DND-41 (cell line): ENCODE results near the gene TOP3A.
"Not testable (repeated sequence)": the region's sequence is repeated elsewhere in the genome, so short reads cannot be mapped to it uniquely, and the experiment has no call there.

Source experiments
- ATAC-seq: fragments of 200-7000 bp; cut with Tn5 transposase; 3 replicates; pipeline ENCODE4 v1.9.1; 2021; ENCODE audit warnings: low read depth; ENCODE audit not compliant: insufficient read depth
- DNase-seq: peaks from one replicate; pipeline ENCODE4 v3.0.0-alpha.2; 2020
- H2AFZ ChIP-seq: 2 replicates; pipeline ENCODE4 v1.6.0; 2012; ENCODE audit warnings: low read depth, low read length
- H3K27ac ChIP-seq: 2 replicates; pipeline ENCODE4 v1.5.1; 2012; ENCODE audit warnings: low read length, inconsistent platforms
- H3K27me3 ChIP-seq: fragments of 200-600 bp; sonication (generic); 2 replicates; pipeline ENCODE4 v1.6.0; 2012; ENCODE audit warnings: low read length, mild to moderate bottlenecking, inconsistent platforms; ENCODE audit not compliant: insufficient read depth, poor library complexity
- H3K36me3 ChIP-seq: 2 replicates; pipeline ENCODE4 v1.5.1; 2012; ENCODE audit warnings: low read length, inconsistent platforms; ENCODE audit not compliant: insufficient read depth
- H3K4me1 ChIP-seq: 2 replicates; pipeline ENCODE4 v1.5.1; 2012; ENCODE audit warnings: mild to moderate bottlenecking, low read length; ENCODE audit not compliant: insufficient read depth
- H3K4me2 ChIP-seq: 2 replicates; pipeline ENCODE4 v1.6.0; 2012; ENCODE audit warnings: mild to moderate bottlenecking, moderate library complexity, low read length, inconsistent platforms; ENCODE audit not compliant: insufficient read depth
- H3K4me3 ChIP-seq, 2 experiments: fragments of 200-600 bp in 1 of 2; shearing (Covaris generic) in 1 of 2; 2 replicates each; pipeline ENCODE4 v1.5.1; 2012 to 2016; ENCODE audit warnings: inconsistent platforms in 2 of 2, low read length in 2 of 2, mild to moderate bottlenecking in 2 of 2, low read depth in 1 of 2, moderate library complexity in 1 of 2
- H3K79me2 ChIP-seq: 2 replicates; pipeline ENCODE4 v1.6.0; 2012; ENCODE audit warnings: low read length, inconsistent platforms; ENCODE audit not compliant: insufficient read depth
- H3K9ac ChIP-seq: 2 replicates; pipeline ENCODE4 v1.6.0; 2012; ENCODE audit warnings: low read depth, mild to moderate bottlenecking, inconsistent platforms, low read length, moderate library complexity
- H3K9me3 ChIP-seq: 2 replicates; pipeline ENCODE4 v1.5.1; 2012; ENCODE audit warnings: low read length, moderate library complexity, mild to moderate bottlenecking, inconsistent platforms; ENCODE audit not compliant: insufficient read depth, severe bottlenecking
- H4K20me1 ChIP-seq: 2 replicates; pipeline ENCODE4 v1.6.0; 2012; ENCODE audit warnings: low read length; ENCODE audit not compliant: insufficient read depth
- CTCF ChIP-seq: IDR thresholded peaks from 2 replicates; pipeline ENCODE4 v1.5.1; 2012; ENCODE audit warnings: borderline replicate concordance, low read length, moderate library complexity, mild to moderate bottlenecking; ENCODE audit not compliant: poor library complexity, severe bottlenecking; ENCODE audit errors: extremely low read depth
- EZH2 ChIP-seq: IDR thresholded peaks from 3 replicates; pipeline ENCODE4 v1.6.1; 2012; ENCODE audit warnings: borderline replicate concordance, low read depth, mild to moderate bottlenecking, moderate library complexity, low read length, inconsistent platforms; ENCODE audit not compliant: severe bottlenecking

TOP3A gene

GRCh38 chr17:18356624-18357023, 41.8 kb upstream of the TOP3A start:
- TF ChIP-seq EZH2: no peak
- no peak overlapping the region for H3K4me3 ChIP-seq
- no peak overlapping the region for H3K9ac ChIP-seq
- no peak overlapping the region for H2AFZ ChIP-seq
- H3K4me1 ChIP-seq: peaks cover 3% of the 10 kb centered on the region
- DNase-seq (no peak), ATAC-seq (no peak)
- peaks cover 59% of the 10 kb centered on the region for H3K36me3 ChIP-seq
- H3K27me3 ChIP-seq: no peaks in the 10 kb centered on the region
- H3K79me2 ChIP-seq: peaks cover 27% of the 10 kb centered on the region
- H3K27ac ChIP-seq: no peak overlapping the region
- H3K4me2 ChIP-seq: no peak overlapping the region
- H3K9me3 ChIP-seq: no peaks in the 10 kb centered on the region
- H4K20me1 ChIP-seq: no peaks in the 10 kb centered on the region; the same call in 1 of the 2 replicates

- TF ChIP-seq CTCF (no peak), EZH2 (no peak)
- no peaks in the 10 kb centered on the region for H3K27me3 ChIP-seq
- H3K9ac ChIP-seq: no peak overlapping the region
- H3K79me2 ChIP-seq: peaks cover 9% of the 10 kb centered on the region
- ATAC-seq (no peak), DNase-seq (no peak)
- H3K27ac ChIP-seq: no peak overlapping the region
- H3K4me2 ChIP-seq: no peak overlapping the region
- no peaks in the 10 kb centered on the region for H3K4me1 ChIP-seq
- no peak overlapping the region for H3K4me3 ChIP-seq
- H2AFZ ChIP-seq: no peak overlapping the region
- no peaks in the 10 kb centered on the region; the same call in 1 of the 2 replicates for H4K20me1 ChIP-seq
- no peaks in the 10 kb centered on the region for H3K9me3 ChIP-seq
- peaks cover 50% of the 10 kb centered on the region for H3K36me3 ChIP-seq
Observed at GRCh38 chr17:18353541-18353940, 38.7 kb upstream of the TOP3A start.

GRCh38 chr17:18344021-18344420, 29.2 kb upstream of the TOP3A start:
- H3K27me3 ChIP-seq: no peaks in the 10 kb centered on the region
- no peak for DNase-seq
- no peak overlapping the region for H3K9ac ChIP-seq
- no peak overlapping the region for H3K4me3 ChIP-seq
- no peaks in the 10 kb centered on the region for H4K20me1 ChIP-seq
- no peaks in the 10 kb centered on the region for H3K4me1 ChIP-seq
- H2AFZ ChIP-seq: no peak overlapping the region
- TF ChIP-seq EZH2: no peak
- TF ChIP-seq CTCF: no peak
- H3K27ac ChIP-seq: no peak overlapping the region
- H3K9me3 ChIP-seq: no peaks in the 10 kb centered on the region
- no peaks in the 10 kb centered on the region for H3K79me2 ChIP-seq
- peaks cover 85% of the 10 kb centered on the region for H3K36me3 ChIP-seq
- no peak overlapping the region for H3K4me2 ChIP-seq
- no peak for ATAC-seq

GRCh38 chr17:18339933-18340332, 25.1 kb upstream of the TOP3A start:
- TF ChIP-seq CTCF (no peak), EZH2 (no peak)
- Histone ChIP-seq H3K9me3 (no peaks in the 10 kb centered on the region), H3K4me3 (no peak overlapping the region), H3K79me2 (no peaks in the 10 kb centered on the region), H3K4me2 (no peak overlapping the region), H3K4me1 (no peaks in the 10 kb centered on the region), H3K27me3 (no peaks in the 10 kb centered on the region), H4K20me1 (no peaks in the 10 kb centered on the region), H3K9ac (no peak overlapping the region), H2AFZ (no peak overlapping the region), H3K36me3 (peaks cover 68% of the 10 kb centered on the region), H3K27ac (no peak overlapping the region)
- ATAC-seq: no peak
- DNase-seq: no peak

GRCh38 chr17:18338158-18338557, 23.4 kb upstream of the TOP3A start:
- H3K9ac ChIP-seq, DNase-seq: not testable (repeated sequence)
- peaks cover 63% of the 10 kb centered on the region for H3K36me3 ChIP-seq

More at GRCh38 chr17:18338158-18338557, 23.4 kb upstream of the TOP3A start:
- not testable (repeated sequence) for ATAC-seq, H3K27ac ChIP-seq, H3K4me2 ChIP-seq, H3K27me3 ChIP-seq, H3K79me2 ChIP-seq, H3K4me3 ChIP-seq, H4K20me1 ChIP-seq, H3K9me3 ChIP-seq, H3K4me1 ChIP-seq, H2AFZ ChIP-seq
